Nephron progenitor cell (in vitro differentiated cells): ENCODE data around the gene IRGQ.
"Not testable (repeated sequence)": the region's sequence is repeated elsewhere in the genome, so short reads cannot be mapped to it uniquely, and the experiment has no call there.

Experiments used
- DNase-seq: peaks from one replicate; pipeline ENCODE4 v3.0.0; 2021
- H3K27ac Mint-ChIP-seq: 2 replicates; pipeline ENCODE4 v1.8.0; 2021; ENCODE audit warnings: mild to moderate bottlenecking, moderate library complexity, mixed read lengths
- H3K27me3 Mint-ChIP-seq: 2 replicates; pipeline ENCODE4 v1.8.0; 2021; ENCODE audit warnings: mild to moderate bottlenecking, low read depth, mixed read lengths; ENCODE audit not compliant: poor library complexity
- H3K36me3 Mint-ChIP-seq: 2 replicates; pipeline ENCODE4 v1.8.0; 2021; ENCODE audit warnings: low read depth, mixed read lengths
- H3K4me1 Mint-ChIP-seq: 2 replicates; pipeline ENCODE4 v1.8.0; 2021; ENCODE audit warnings: mixed read lengths
- H3K4me3 Mint-ChIP-seq: 2 replicates; pipeline ENCODE4 v1.8.0; 2021; ENCODE audit warnings: mild to moderate bottlenecking, moderate library complexity, mixed read lengths
- H3K9me3 Mint-ChIP-seq: 2 replicates; pipeline ENCODE4 v1.8.0; 2021; ENCODE audit warnings: mild to moderate bottlenecking, moderate library complexity, mixed read lengths
- CTCF ChIP-seq: fragments of 200-600 bp; sonication (generic); IDR thresholded peaks from 2 replicates; pipeline ENCODE4 v1.5.0; 2021; ENCODE audit warnings: antibody characterized with exemption

The IRGQ gene

GRCh38 chr19:43607238-43608205 is 11.6 kb upstream of the IRGQ start:
- H3K4me3 Mint-ChIP-seq = no peak overlapping the region
- no peak for DNase-seq
- no peak for TF ChIP-seq CTCF
- no peaks in the 10 kb centered on the region for H3K9me3 Mint-ChIP-seq
- H3K27me3 Mint-ChIP-seq = peaks cover 3% of the 10 kb centered on the region
- peak overlapping the region; percentile 93 for H3K27ac Mint-ChIP-seq
- H3K36me3 Mint-ChIP-seq = peaks cover 45% of the 10 kb centered on the region
- peaks cover 14% of the 10 kb centered on the region for H3K4me1 Mint-ChIP-seq

- Mint-ChIP-seq H3K36me3 (peaks cover 38% of the 10 kb centered on the region), H3K27ac (no peak overlapping the region), H3K9me3 (no peaks in the 10 kb centered on the region), H3K27me3 (peaks cover 3% of the 10 kb centered on the region), H3K4me3 (no peak overlapping the region), H3K4me1 (peaks cover 9% of the 10 kb centered on the region)
- TF ChIP-seq CTCF = no peak
- DNase-seq = no peak
These were observed 10.8 kb upstream of the IRGQ start for GRCh38 chr19:43606569-43607229.

GRCh38 chr19:43605875-43606568 is 10.1 kb upstream of the IRGQ start:
- no peak overlapping the region for H3K27ac Mint-ChIP-seq
- no peak for DNase-seq
- H3K36me3 Mint-ChIP-seq = peaks cover 40% of the 10 kb centered on the region
- peaks cover 3% of the 10 kb centered on the region for H3K27me3 Mint-ChIP-seq
- no peak for TF ChIP-seq CTCF
- H3K9me3 Mint-ChIP-seq = no peaks in the 10 kb centered on the region
- no peak overlapping the region for H3K4me3 Mint-ChIP-seq
- peaks cover 7% of the 10 kb centered on the region for H3K4me1 Mint-ChIP-seq

- H3K27me3 Mint-ChIP-seq, H3K4me3 Mint-ChIP-seq, H3K9me3 Mint-ChIP-seq, H3K27ac Mint-ChIP-seq, DNase-seq: not testable (repeated sequence)
- Mint-ChIP-seq H3K36me3 (peaks cover 12% of the 10 kb centered on the region), H3K4me1 (peaks cover 25% of the 10 kb centered on the region)
These were observed 4.4 kb upstream of the IRGQ start for GRCh38 chr19:43600326-43600725.

GRCh38 chr19:43599635-43600295 is 3.8 kb upstream of the IRGQ start:
- H3K27ac Mint-ChIP-seq = no peak overlapping the region
- H3K9me3 Mint-ChIP-seq = no peaks in the 10 kb centered on the region
- H3K4me3 Mint-ChIP-seq = no peak overlapping the region
- no peak for TF ChIP-seq CTCF
- H3K27me3 Mint-ChIP-seq = no peaks in the 10 kb centered on the region
- DNase-seq = no peak
- H3K36me3 Mint-ChIP-seq = peaks cover 11% of the 10 kb centered on the region
- H3K4me1 Mint-ChIP-seq = peaks cover 25% of the 10 kb centered on the region
